ENCODE results near the gene ZDHHC12.
A peak's percentile ranks its signal among the peaks of the same experiment; 100 is the strongest.

DNA sequence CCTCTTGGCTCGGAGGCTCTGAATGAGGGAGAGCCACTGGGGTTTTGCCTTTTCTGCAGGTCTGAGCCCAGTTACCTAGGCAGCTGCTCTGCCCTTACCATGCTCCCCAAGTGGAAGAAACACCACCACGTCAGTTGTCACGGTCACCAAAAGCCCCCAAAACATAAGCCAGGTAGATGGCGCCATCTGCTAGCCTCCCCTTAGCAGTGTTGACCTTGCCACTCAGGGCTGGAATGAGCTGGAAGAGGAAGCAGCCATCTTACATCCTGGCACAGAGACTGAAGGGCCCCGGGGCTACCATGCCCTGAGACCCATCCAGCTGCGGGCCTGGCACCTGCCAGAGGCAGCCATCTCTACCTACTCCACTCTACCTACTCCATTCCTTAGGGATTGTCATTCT, 40.4 kb upstream of the ZDHHC12 start:
- TF ChIP-seq, protein P1, sequence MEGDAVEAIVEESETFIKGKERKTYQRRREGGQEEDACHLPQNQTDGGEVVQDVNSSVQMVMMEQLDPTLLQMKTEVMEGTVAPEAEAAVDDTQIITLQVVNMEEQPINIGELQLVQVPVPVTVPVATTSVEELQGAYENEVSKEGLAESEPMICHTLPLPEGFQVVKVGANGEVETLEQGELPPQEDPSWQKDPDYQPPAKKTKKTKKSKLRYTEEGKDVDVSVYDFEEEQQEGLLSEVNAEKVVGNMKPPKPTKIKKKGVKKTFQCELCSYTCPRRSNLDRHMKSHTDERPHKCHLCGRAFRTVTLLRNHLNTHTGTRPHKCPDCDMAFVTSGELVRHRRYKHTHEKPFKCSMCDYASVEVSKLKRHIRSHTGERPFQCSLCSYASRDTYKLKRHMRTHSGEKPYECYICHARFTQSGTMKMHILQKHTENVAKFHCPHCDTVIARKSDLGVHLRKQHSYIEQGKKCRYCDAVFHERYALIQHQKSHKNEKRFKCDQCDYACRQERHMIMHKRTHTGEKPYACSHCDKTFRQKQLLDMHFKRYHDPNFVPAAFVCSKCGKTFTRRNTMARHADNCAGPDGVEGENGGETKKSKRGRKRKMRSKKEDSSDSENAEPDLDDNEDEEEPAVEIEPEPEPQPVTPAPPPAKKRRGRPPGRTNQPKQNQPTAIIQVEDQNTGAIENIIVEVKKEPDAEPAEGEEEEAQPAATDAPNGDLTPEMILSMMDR (IDR thresholded peaks at IDR 0.05; ENCODE audit: low read depth, low read length): peak; percentile 7
- no peak for TF ChIP-seq POLR2A (IDR thresholded peaks at IDR 0.05; ENCODE audit: extremely low read depth, insufficient read length)
- TF ChIP-seq, protein P2, sequence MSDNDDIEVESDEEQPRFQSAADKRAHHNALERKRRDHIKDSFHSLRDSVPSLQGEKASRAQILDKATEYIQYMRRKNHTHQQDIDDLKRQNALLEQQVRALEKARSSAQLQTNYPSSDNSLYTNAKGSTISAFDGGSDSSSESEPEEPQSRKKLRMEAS (IDR thresholded peaks at IDR 0.05; ENCODE audit: low read depth, low read length): no peak
- no peak for TF ChIP-seq MYC (IDR thresholded peaks at IDR 0.05; ENCODE audit: low read depth, low read length)
